Smooth muscle cell (in vitro differentiated cells): Measurements from ENCODE around the gene CCT8L2. TPM values are rescaled to one million over a fixed set of nuclear protein-coding genes. Genes with fewer than 3 reads are reported as not detected.
"Not testable (repeated sequence)": the region's sequence is repeated elsewhere in the genome, so short reads cannot be mapped to it uniquely, and the experiment has no call there.

ENCODE experiments used
- DNase-seq: peaks from one replicate; lab custom pipeline; 2025; ENCODE audit not compliant: unreplicated experiment; lab: John Stamatoyannopoulos, UW
- H2AFZ ChIP-seq: fragments of 200-600 bp; sonication (generic); 2 replicates; pipeline ENCODE4 v1.6.0; 2016; ENCODE audit warnings: antibody characterized with exemption, low read depth, mild to moderate bottlenecking
- H3F3A ChIP-seq: fragments of 200-600 bp; sonication (generic); 2 replicates; pipeline ENCODE4 v1.6.0; 2017; ENCODE audit warnings: antibody characterized with exemption, low read depth
- H3K27ac ChIP-seq: fragments of 200-600 bp; sonication (generic); 2 replicates; pipeline ENCODE4 v1.5.1; 2016; ENCODE audit warnings: low read depth, mild to moderate bottlenecking
- H3K27me3 ChIP-seq: fragments of 200-600 bp; sonication (generic); 2 replicates; pipeline ENCODE4 v1.6.1; 2016; ENCODE audit warnings: low read depth, mild to moderate bottlenecking
- H3K36me3 ChIP-seq: fragments of 200-600 bp; sonication (generic); 2 replicates; pipeline ENCODE4 v1.5.1; 2016; ENCODE audit warnings: low read depth
- H3K4me1 ChIP-seq: fragments of 200-600 bp; sonication (generic); 2 replicates; pipeline ENCODE4 v1.5.1; 2016; ENCODE audit warnings: low read depth
- H3K4me2 ChIP-seq: fragments of 200-600 bp; sonication (generic); 2 replicates; pipeline ENCODE4 v1.6.0; 2016; ENCODE audit warnings: mild to moderate bottlenecking
- H3K4me3 ChIP-seq: fragments of 200-600 bp; sonication (generic); 2 replicates; pipeline ENCODE4 v1.5.1; 2016; ENCODE audit warnings: mild to moderate bottlenecking
- H3K79me2 ChIP-seq: fragments of 200-600 bp; sonication (generic); 2 replicates; pipeline ENCODE4 v1.6.0; 2016; ENCODE audit warnings: low read depth, mild to moderate bottlenecking
- H3K9ac ChIP-seq: fragments of 200-600 bp; sonication (generic); 2 replicates; pipeline ENCODE4 v1.6.0; 2016; ENCODE audit warnings: low read depth
- H3K9me3 ChIP-seq: fragments of 200-600 bp; sonication (generic); replicated peaks from 2 replicates; pipeline ENCODE4 v1.5.1; 2016; ENCODE audit warnings: low read depth
- H4K20me1 ChIP-seq: fragments of 200-600 bp; sonication (generic); 2 replicates; pipeline ENCODE4 v1.6.0; 2016; ENCODE audit warnings: low read depth
- CTCF ChIP-seq: fragments of 200-600 bp; sonication (generic); IDR thresholded peaks from 2 replicates; pipeline ENCODE4 v1.5.1; 2017; ENCODE audit warnings: borderline replicate concordance, mild to moderate bottlenecking, antibody characterized with exemption; ENCODE audit not compliant: insufficient read depth, poor library complexity, severe bottlenecking
- WGBS: methylation state at CpG from one replicate; pipeline ENCODE4 v1.1.7; 2016; ENCODE audit warnings: low lambda C conversion rate; 5-methylcytosine and 5-hydroxymethylcytosine counted together
- polyA plus RNA-seq: library from polyadenylated mRNA; unstranded; fragments of >200 nt; fragmentation: Nextera tagmentation; extraction: Ambion mirVana; gene quantifications from 2 replicates; pipeline ENCODE4 v1.2.1, GENCODE V29; 2016
- total RNA-seq: library from RNA; depleted of rRNA; stranded (reverse); fragments of >200 nt; gene quantifications from 2 replicates; pipeline ENCODE4 v1.2.3, GENCODE V29; 2014

Gene CCT8L2
- total and polyA plus RNA-seq, 2 experiments from 2014 or later = not detected

GRCh38 chr22:16565585-16566420 lies 26.8 kb downstream of the CCT8L2 start:
- not testable (repeated sequence) for DNase-seq, H3F3A ChIP-seq, H2AFZ ChIP-seq, H3K4me3 ChIP-seq, H3K4me2 ChIP-seq, H3K79me2 ChIP-seq, H4K20me1 ChIP-seq, H3K9me3 ChIP-seq, H3K9ac ChIP-seq, H3K27ac ChIP-seq, H3K36me3 ChIP-seq, H3K4me1 ChIP-seq, H3K27me3 ChIP-seq
- 82% methylated on average over 15 of the region's 15 CpGs for WGBS

- H3K27ac ChIP-seq, H3K36me3 ChIP-seq, DNase-seq, H3K9me3 ChIP-seq, H2AFZ ChIP-seq, H3K27me3 ChIP-seq, H3K4me1 ChIP-seq, H3K79me2 ChIP-seq, H3K4me2 ChIP-seq, H4K20me1 ChIP-seq, H3K4me3 ChIP-seq, H3K9ac ChIP-seq, H3F3A ChIP-seq: not testable (repeated sequence)
- 75% methylated on average over 6 of the region's 6 CpGs for WGBS
Measured at GRCh38 chr22:16564837-16565584, 27.6 kb downstream of the CCT8L2 start.

GRCh38 chr22:16563555-16564520 lies 28.8 kb downstream of the CCT8L2 start:
- no peaks in the 10 kb centered on the region for H4K20me1 ChIP-seq
- H2AFZ ChIP-seq = no peak overlapping the region
- H3K27ac ChIP-seq = no peak overlapping the region
- no peak overlapping the region for H3K4me2 ChIP-seq
- no peak for TF ChIP-seq CTCF
- H3K79me2 ChIP-seq = no peaks in the 10 kb centered on the region
- WGBS = 72% methylated on average over 14 of the region's 14 CpGs
- H3K9ac ChIP-seq = no peak overlapping the region
- no peaks in the 10 kb centered on the region for H3K27me3 ChIP-seq
- DNase-seq = no peak
- no peaks in the 10 kb centered on the region for H3F3A ChIP-seq
- no peaks in the 10 kb centered on the region for H3K9me3 ChIP-seq
- H3K36me3 ChIP-seq = no peaks in the 10 kb centered on the region
- no peaks in the 10 kb centered on the region for H3K4me1 ChIP-seq
- H3K4me3 ChIP-seq = no peak overlapping the region

GRCh38 chr22:16562711-16563554 lies 29.7 kb downstream of the CCT8L2 start:
- no peaks in the 10 kb centered on the region for H3K27me3 ChIP-seq
- no peaks in the 10 kb centered on the region for H3K79me2 ChIP-seq
- H3K4me1 ChIP-seq = no peaks in the 10 kb centered on the region
- H3K4me2 ChIP-seq = no peak overlapping the region
- no peak overlapping the region for H3K27ac ChIP-seq
- H4K20me1 ChIP-seq = no peaks in the 10 kb centered on the region
- no peak for DNase-seq
- no peaks in the 10 kb centered on the region for H3F3A ChIP-seq
- no peak overlapping the region for H3K4me3 ChIP-seq
- no peaks in the 10 kb centered on the region for H3K36me3 ChIP-seq
- H3K9ac ChIP-seq = no peak overlapping the region
- H2AFZ ChIP-seq = no peak overlapping the region
- 70% methylated on average over 4 of the region's 4 CpGs for WGBS
- TF ChIP-seq CTCF = no peak
- H3K9me3 ChIP-seq = no peaks in the 10 kb centered on the region

- not testable (repeated sequence) for H3F3A ChIP-seq, H3K9me3 ChIP-seq, H3K4me2 ChIP-seq, H3K4me1 ChIP-seq, DNase-seq, H3K4me3 ChIP-seq, H4K20me1 ChIP-seq, H3K27ac ChIP-seq, H3K36me3 ChIP-seq, H2AFZ ChIP-seq, H3K27me3 ChIP-seq, H3K9ac ChIP-seq, H3K79me2 ChIP-seq
- WGBS = 66% methylated on average over 5 of the region's 5 CpGs
Measured at GRCh38 chr22:16561093-16561658, 31.4 kb downstream of the CCT8L2 start.
